Memory B cell (primary cell): ENCODE results near the gene KRT73.

ENCODE experiments used
- ATAC-seq: fragments of 150-1000 bp; cut with Tn5 transposase; 2 replicates; pipeline ENCODE4 v1.10.0; 2021; ENCODE audit warnings: low read depth, mild to moderate bottlenecking, moderate library complexity
- DNase-seq, 2 donors: peaks; one replicate each; pipeline ENCODE4 v3.0.0; 2022; ENCODE audit warnings: low spot score in 2 of 2
- H3K27ac Mint-ChIP-seq: one replicate; pipeline ENCODE4 v1.8.0; 2022; ENCODE audit warnings: mild to moderate bottlenecking, moderate library complexity, mixed read lengths
- H3K27me3 Mint-ChIP-seq: one replicate; pipeline ENCODE4 v1.8.0; 2022; ENCODE audit warnings: mixed read lengths
- H3K36me3 Mint-ChIP-seq: one replicate; pipeline ENCODE4 v1.8.0; 2022; ENCODE audit warnings: mild to moderate bottlenecking, mixed read lengths
- H3K4me1 Mint-ChIP-seq: one replicate; pipeline ENCODE4 v1.8.0; 2022; ENCODE audit warnings: mixed read lengths
- H3K4me3 Mint-ChIP-seq: one replicate; pipeline ENCODE4 v1.8.0; 2022; ENCODE audit warnings: mild to moderate bottlenecking, moderate library complexity, mixed read lengths
- H3K9me3 Mint-ChIP-seq: one replicate; pipeline ENCODE4 v1.8.0; 2022; ENCODE audit warnings: mixed read lengths

KRT73 gene

GRCh38 chr12:52618216-52618615, at the start of gene KRT73:
KRT73 (minus strand) TSS chr12:52618559; CDS start chr12:52618524, 35 bp downstream.
- Mint-ChIP-seq H3K36me3 (no peaks in the 10 kb centered on the region), H3K27me3 (peaks cover 27% of the 10 kb centered on the region), H3K4me1 (no peaks in the 10 kb centered on the region), H3K27ac (no peak within 1 kb of the TSS), H3K9me3 (no peaks in the 10 kb centered on the region), H3K4me3 (no peak within 1 kb of the TSS)
- ATAC-seq (no peak), DNase-seq (no peak)

- Mint-ChIP-seq H3K9me3 (no peaks in the 10 kb centered on the region), H3K36me3 (no peaks in the 10 kb centered on the region), H3K4me3 (no peak overlapping the region), H3K27me3 (peaks cover 13% of the 10 kb centered on the region), H3K27ac (no peak overlapping the region), H3K4me1 (no peaks in the 10 kb centered on the region)
- ATAC-seq: no peak
- DNase-seq: no peak
Observed at GRCh38 chr12:52667931-52668330, 49.6 kb upstream of the KRT73 start.

GRCh38 chr12:52667509-52667908, 49.1 kb upstream of the KRT73 start:
- Mint-ChIP-seq H3K27ac (no peak overlapping the region), H3K36me3 (no peaks in the 10 kb centered on the region), H3K4me3 (no peak overlapping the region), H3K27me3 (peaks cover 13% of the 10 kb centered on the region), H3K4me1 (no peaks in the 10 kb centered on the region), H3K9me3 (no peaks in the 10 kb centered on the region)
- ATAC-seq (no peak), DNase-seq (no peak)

GRCh38 chr12:52666471-52666870, 48.1 kb upstream of the KRT73 start:
- H3K4me1 Mint-ChIP-seq: no peaks in the 10 kb centered on the region
- no peak for ATAC-seq

GRCh38 chr12:52663420-52663819, 45.1 kb upstream of the KRT73 start:
- peaks cover 18% of the 10 kb centered on the region for H3K27me3 Mint-ChIP-seq
- no peak for ATAC-seq

More at GRCh38 chr12:52666471-52666870, 48.1 kb upstream of the KRT73 start:
- no peaks in the 10 kb centered on the region for H3K36me3 Mint-ChIP-seq
- H3K9me3 Mint-ChIP-seq: no peaks in the 10 kb centered on the region
- no peak for DNase-seq
- H3K27me3 Mint-ChIP-seq: peaks cover 14% of the 10 kb centered on the region
- no peak overlapping the region for H3K27ac Mint-ChIP-seq
- no peak overlapping the region for H3K4me3 Mint-ChIP-seq

GRCh38 chr12:52662918-52663229, 44.5 kb upstream of the KRT73 start:
- Mint-ChIP-seq H3K4me3 (no peak overlapping the region), H3K27ac (no peak overlapping the region), H3K27me3 (peaks cover 15% of the 10 kb centered on the region), H3K4me1 (no peaks in the 10 kb centered on the region), H3K36me3 (no peaks in the 10 kb centered on the region), H3K9me3 (no peaks in the 10 kb centered on the region)
- ATAC-seq: no peak
- DNase-seq: no peak

More at GRCh38 chr12:52663420-52663819, 45.1 kb upstream of the KRT73 start:
- H3K36me3 Mint-ChIP-seq: no peaks in the 10 kb centered on the region
- DNase-seq: no peak
- no peaks in the 10 kb centered on the region for H3K9me3 Mint-ChIP-seq
- H3K4me3 Mint-ChIP-seq: no peak overlapping the region
- H3K27ac Mint-ChIP-seq: no peak overlapping the region
- no peaks in the 10 kb centered on the region for H3K4me1 Mint-ChIP-seq

- Mint-ChIP-seq H3K4me3 (no peak overlapping the region), H3K9me3 (no peaks in the 10 kb centered on the region), H3K4me1 (no peaks in the 10 kb centered on the region), H3K36me3 (no peaks in the 10 kb centered on the region), H3K27ac (no peak overlapping the region), H3K27me3 (peaks cover 15% of the 10 kb centered on the region)
- ATAC-seq: no peak
- no peak for DNase-seq
Observed at GRCh38 chr12:52662093-52662917, 43.9 kb upstream of the KRT73 start.

- Mint-ChIP-seq H3K9me3 (no peaks in the 10 kb centered on the region), H3K27me3 (peaks cover 15% of the 10 kb centered on the region), H3K4me3 (no peak overlapping the region), H3K27ac (no peak overlapping the region), H3K36me3 (no peaks in the 10 kb centered on the region), H3K4me1 (no peaks in the 10 kb centered on the region)
- DNase-seq (no peak), ATAC-seq (no peak)
Observed at GRCh38 chr12:52661668-52662067, 43.3 kb upstream of the KRT73 start.

GRCh38 chr12:52660934-52661499, 42.7 kb upstream of the KRT73 start:
- Mint-ChIP-seq H3K9me3 (no peaks in the 10 kb centered on the region), H3K27ac (no peak overlapping the region), H3K4me3 (no peak overlapping the region), H3K36me3 (no peaks in the 10 kb centered on the region), H3K27me3 (peaks cover 15% of the 10 kb centered on the region), H3K4me1 (no peaks in the 10 kb centered on the region)
- ATAC-seq (no peak), DNase-seq (no peak)

GRCh38 chr12:52659951-52660350, 41.6 kb upstream of the KRT73 start:
- H3K27ac Mint-ChIP-seq: no peak overlapping the region

GRCh38 chr12:52659395-52659794, 41.0 kb upstream of the KRT73 start:
- DNase-seq (no peak), ATAC-seq (no peak)
- H3K27ac Mint-ChIP-seq: no peak overlapping the region

More at GRCh38 chr12:52659951-52660350, 41.6 kb upstream of the KRT73 start:
- DNase-seq (no peak), ATAC-seq (no peak)
- peaks cover 14% of the 10 kb centered on the region for H3K27me3 Mint-ChIP-seq
- no peaks in the 10 kb centered on the region for H3K9me3 Mint-ChIP-seq
- no peaks in the 10 kb centered on the region for H3K36me3 Mint-ChIP-seq
- H3K4me3 Mint-ChIP-seq: no peak overlapping the region
- H3K4me1 Mint-ChIP-seq: no peaks in the 10 kb centered on the region

GRCh38 chr12:52658196-52658595, 39.8 kb upstream of the KRT73 start:
- no peak overlapping the region for H3K4me3 Mint-ChIP-seq
- ATAC-seq (no peak), DNase-seq (no peak)
- no peaks in the 10 kb centered on the region for H3K36me3 Mint-ChIP-seq
- no peak overlapping the region for H3K27ac Mint-ChIP-seq
- no peaks in the 10 kb centered on the region for H3K4me1 Mint-ChIP-seq
- no peaks in the 10 kb centered on the region for H3K9me3 Mint-ChIP-seq
- H3K27me3 Mint-ChIP-seq: peaks cover 10% of the 10 kb centered on the region

More at GRCh38 chr12:52659395-52659794, 41.0 kb upstream of the KRT73 start:
- Mint-ChIP-seq H3K36me3 (no peaks in the 10 kb centered on the region), H3K9me3 (no peaks in the 10 kb centered on the region), H3K4me3 (no peak overlapping the region), H3K4me1 (no peaks in the 10 kb centered on the region), H3K27me3 (peaks cover 14% of the 10 kb centered on the region)

GRCh38 chr12:52657250-52657902, 39.0 kb upstream of the KRT73 start:
- Mint-ChIP-seq H3K9me3 (no peaks in the 10 kb centered on the region), H3K27me3 (peaks cover 9% of the 10 kb centered on the region), H3K4me3 (no peak overlapping the region), H3K27ac (no peak overlapping the region), H3K4me1 (no peaks in the 10 kb centered on the region), H3K36me3 (no peaks in the 10 kb centered on the region)
- DNase-seq (no peak), ATAC-seq (no peak)

- no peaks in the 10 kb centered on the region for H3K4me1 Mint-ChIP-seq
- DNase-seq: no peak
- peaks cover 9% of the 10 kb centered on the region for H3K27me3 Mint-ChIP-seq
- no peak overlapping the region for H3K27ac Mint-ChIP-seq
- H3K4me3 Mint-ChIP-seq: no peak overlapping the region
- no peak for ATAC-seq
- H3K9me3 Mint-ChIP-seq: no peaks in the 10 kb centered on the region
- H3K36me3 Mint-ChIP-seq: no peaks in the 10 kb centered on the region
Observed at GRCh38 chr12:52656616-52657015, 38.3 kb upstream of the KRT73 start.
